ENCODE data around the gene TRAPPC5. TPM values are rescaled to one million over a fixed set of nuclear protein-coding genes. Genes with fewer than 3 reads are reported as not detected.

Gene TRAPPC5
- total RNA-seq = 49.9 and 56.1 TPM in 2 replicates

GRCh38 chr19:7680606-7681339 is at the start of gene TRAPPC5:
Gene TRAPPC5, plus strand, starts transcription at chr19:7680833. Its CDS starts 1,421 bp downstream, at chr19:7682254.

GRCh38 chr19:7633698-7634097 is 46.9 kb upstream of the TRAPPC5 start, which contains the start of gene PCP2:
Gene PCP2, minus strand, starts transcription at chr19:7633719. Its CDS starts 262 bp downstream, at chr19:7633457.

GRCh38 chr19:7636691-7637373 is 43.8 kb upstream of the TRAPPC5 start, which contains the start of gene STXBP2:
Gene STXBP2, plus strand, starts transcription at chr19:7637110. Its CDS starts 40 bp downstream, at chr19:7637150.

GRCh38 chr19:7668842-7669241 is 11.8 kb upstream of the TRAPPC5 start, which contains the start of gene RETN:
Gene RETN, plus strand, starts transcription at chr19:7669049. Its CDS starts 278 bp downstream, at chr19:7669327.

GRCh38 chr19:7676854-7677253 is 3.8 kb upstream of the TRAPPC5 start, which contains the start of gene MCEMP1:
Gene MCEMP1, plus strand, starts transcription at chr19:7677090. Its CDS starts 31 bp downstream, at chr19:7677121.

GRCh38 chr19:7701654-7702457 is 21.2 kb downstream of the TRAPPC5 start, which contains the start of gene FCER2:
Gene FCER2, minus strand, starts transcription at chr19:7702131. Its CDS starts 2,371 bp downstream, at chr19:7699760.

GRCh38 chr19:7732045-7732444 is 51.4 kb downstream of the TRAPPC5 start, which contains the start of gene CLEC4G:
Gene CLEC4G, minus strand, starts transcription at chr19:7732110. Its CDS starts 8 bp downstream, at chr19:7732102.

Other genes starting within 250 kb of the TRAPPC5 start
- gene PEX11G, start 191.8 kb upstream of the TRAPPC5 start, total RNA-seq = 1.1 and 2.1 TPM in 2 replicates
- 27.0 and 32.0 TPM in 2 replicates for gene ZNF358, start 164.7 kb upstream of the TRAPPC5 start, total RNA-seq
- gene MCOLN1, start 158.2 kb upstream of the TRAPPC5 start, total RNA-seq = 6.3 and 7.0 TPM in 2 replicates
- gene PNPLA6, start 145.1 kb upstream of the TRAPPC5 start, total RNA-seq = 110 and 122 TPM in 2 replicates
- 0.07 and 0.13 TPM in 2 replicates for gene CAMSAP3, start 85.0 kb upstream of the TRAPPC5 start, total RNA-seq
- gene XAB2, start 51.3 kb upstream of the TRAPPC5 start, total RNA-seq = 28.7 and 36.0 TPM in 2 replicates
- gene PET100, start 51.0 kb upstream of the TRAPPC5 start, total RNA-seq = 9.0 and 13.8 TPM in 2 replicates
- not detected in 2 replicates for gene PCP2, start 47.1 kb upstream of the TRAPPC5 start, total RNA-seq
- gene STXBP2, start 43.7 kb upstream of the TRAPPC5 start, total RNA-seq = 32.9 and 44.8 TPM in 2 replicates
- not detected in 2 replicates for gene RETN, start 11.8 kb upstream of the TRAPPC5 start, total RNA-seq
- gene MCEMP1, start 3.7 kb upstream of the TRAPPC5 start, total RNA-seq = not detected in 2 replicates
- not detected in 2 replicates for gene FCER2, start 21.3 kb downstream of the TRAPPC5 start, total RNA-seq
- gene CLEC4G, start 51.3 kb downstream of the TRAPPC5 start, total RNA-seq = not detected in 2 replicates
- not detected in 2 replicates for gene CD209, start 66.7 kb downstream of the TRAPPC5 start, total RNA-seq
- gene CLEC4M, start 82.4 kb downstream of the TRAPPC5 start, total RNA-seq = not detected in 2 replicates
- gene EVI5L, start 149.4 kb downstream of the TRAPPC5 start, total RNA-seq = 9.6 and 13.8 TPM in 2 replicates
- gene PRR36, start 193.6 kb downstream of the TRAPPC5 start, total RNA-seq = not detected in 2 replicates
- gene LRRC8E, start 207.7 kb downstream of the TRAPPC5 start, total RNA-seq = 1.5 and 2.0 TPM in 2 replicates
- 8.6 and 11.7 TPM in 2 replicates for gene MAP2K7, start 223.0 kb downstream of the TRAPPC5 start, total RNA-seq
- gene TGFBR3L, start 234.0 kb downstream of the TRAPPC5 start, total RNA-seq = 0.43 and 0.93 TPM in 2 replicates
- gene SNAPC2, start 239.5 kb downstream of the TRAPPC5 start, total RNA-seq = 19.5 and 25.6 TPM in 2 replicates
- 6.0 and 11.0 TPM in 2 replicates for gene CTXN1, start 245.3 kb downstream of the TRAPPC5 start, total RNA-seq